ENCODE data around the gene ATP13A3. TPM values are rescaled to one million over a fixed set of nuclear protein-coding genes. Genes with fewer than 3 reads are reported as not detected.

Gene ATP13A3
- total RNA-seq, 1 donor from 2014 or later = 79.2 TPM

- Histone ChIP-seq H3K79me2 (ENCODE audit: insufficient read depth, low read length) (no peaks in the 10 kb centered on the region), H4K20me1 (ENCODE audit: insufficient read depth, low read length) (peaks cover 4% of the 10 kb centered on the region), H2AFZ (ENCODE audit: low read depth, low read length) (no peak overlapping the region), H3K27me3 (ENCODE audit: insufficient read depth, low read length) (no peaks in the 10 kb centered on the region), H3K4me1 (ENCODE audit: insufficient read depth, low read length) (no peaks in the 10 kb centered on the region), H3K36me3 (ENCODE audit: insufficient read depth, low read length) (peaks cover 59% of the 10 kb centered on the region), H3K27ac (ENCODE audit: low read depth, low read length) (no peak overlapping the region), H3K9me3 (ENCODE audit: insufficient read depth, low read depth, low read length) (no peaks in the 10 kb centered on the region), H3K4me3 (ENCODE audit: insufficient read depth, low read depth, low read length) (no peak overlapping the region), H3K9ac (ENCODE audit: low read length) (no peak overlapping the region), H3K4me2 (ENCODE audit: low read length) (no peak overlapping the region)
- DNase-seq (ENCODE audit: low read depth) (no peak), FAIRE-seq (no peak)
- no peaks in the 10 kb centered on the region for H3K27me3 Mint-ChIP-seq (ENCODE audit: low read depth, unreplicated experiment)
- no peaks in the 10 kb centered on the region for H3K9me3 Mint-ChIP-seq (ENCODE audit: unreplicated experiment)
- H3K27ac Mint-ChIP-seq (ENCODE audit: unreplicated experiment) = no peak overlapping the region
- H3K4me3 Mint-ChIP-seq (ENCODE audit: unreplicated experiment) = no peak overlapping the region
- no peak for TF ChIP-seq EZH2 (IDR thresholded peaks at IDR 0.05; ENCODE audit: insufficient read depth, low read length)
- TF ChIP-seq CTCF (IDR thresholded peaks at IDR 0.05; ENCODE audit: insufficient read depth, low read depth, low read length) = no peak
- H3K4me1 Mint-ChIP-seq (ENCODE audit: low read depth, unreplicated experiment) = no peaks in the 10 kb centered on the region
- H3K36me3 Mint-ChIP-seq (ENCODE audit: low read depth, unreplicated experiment) = peaks cover 13% of the 10 kb centered on the region
Observed at GRCh38 chr3:194449913-194450312, 36.9 kb downstream of the ATP13A3 start.

- peaks cover 55% of the 10 kb centered on the region for H3K36me3 ChIP-seq (ENCODE audit: insufficient read depth, low read length)
- H3K9ac ChIP-seq (ENCODE audit: low read length) = no peak overlapping the region
- no peaks in the 10 kb centered on the region for H3K27me3 ChIP-seq (ENCODE audit: insufficient read depth, low read length)
- H3K4me2 ChIP-seq (ENCODE audit: low read length) = no peak overlapping the region
- peaks cover 8% of the 10 kb centered on the region for H4K20me1 ChIP-seq (ENCODE audit: insufficient read depth, low read length)
- H3K9me3 ChIP-seq (ENCODE audit: insufficient read depth, low read depth, low read length) = no peaks in the 10 kb centered on the region
- no peaks in the 10 kb centered on the region for H3K79me2 ChIP-seq (ENCODE audit: insufficient read depth, low read length)
- TF ChIP-seq EZH2 (IDR thresholded peaks at IDR 0.05; ENCODE audit: insufficient read depth, low read length) = no peak
- no peak for TF ChIP-seq CTCF (IDR thresholded peaks at IDR 0.05; ENCODE audit: insufficient read depth, low read depth, low read length)
- no peaks in the 10 kb centered on the region for H3K4me1 ChIP-seq (ENCODE audit: insufficient read depth, low read length)
- no peak overlapping the region for H3K4me3 ChIP-seq (ENCODE audit: insufficient read depth, low read depth, low read length)
- Mint-ChIP-seq H3K9me3 (ENCODE audit: unreplicated experiment) (no peaks in the 10 kb centered on the region), H3K4me3 (ENCODE audit: unreplicated experiment) (no peak overlapping the region), H3K4me1 (ENCODE audit: low read depth, unreplicated experiment) (no peaks in the 10 kb centered on the region), H3K27ac (ENCODE audit: unreplicated experiment) (no peak overlapping the region), H3K36me3 (ENCODE audit: low read depth, unreplicated experiment) (peaks cover 11% of the 10 kb centered on the region), H3K27me3 (ENCODE audit: low read depth, unreplicated experiment) (no peaks in the 10 kb centered on the region)
- no peak overlapping the region for H2AFZ ChIP-seq (ENCODE audit: low read depth, low read length)
- FAIRE-seq = no peak
- no peak for DNase-seq (ENCODE audit: low read depth)
- no peak overlapping the region for H3K27ac ChIP-seq (ENCODE audit: low read depth, low read length)
Observed at GRCh38 chr3:194447657-194448056, 39.1 kb downstream of the ATP13A3 start.

GRCh38 chr3:194447161-194447560 is 39.6 kb downstream of the ATP13A3 start:
- Histone ChIP-seq H3K4me1 (ENCODE audit: insufficient read depth, low read length) (no peaks in the 10 kb centered on the region), H3K27me3 (ENCODE audit: insufficient read depth, low read length) (no peaks in the 10 kb centered on the region), H3K79me2 (ENCODE audit: insufficient read depth, low read length) (no peaks in the 10 kb centered on the region), H3K36me3 (ENCODE audit: insufficient read depth, low read length) (peaks cover 54% of the 10 kb centered on the region), H4K20me1 (ENCODE audit: insufficient read depth, low read length) (peaks cover 8% of the 10 kb centered on the region), H3K27ac (ENCODE audit: low read depth, low read length) (no peak overlapping the region), H2AFZ (ENCODE audit: low read depth, low read length) (no peak overlapping the region), H3K4me3 (ENCODE audit: insufficient read depth, low read depth, low read length) (no peak overlapping the region), H3K9me3 (ENCODE audit: insufficient read depth, low read depth, low read length) (no peaks in the 10 kb centered on the region), H3K4me2 (ENCODE audit: low read length) (no peak overlapping the region), H3K9ac (ENCODE audit: low read length) (no peak overlapping the region)
- H3K9me3 Mint-ChIP-seq (ENCODE audit: unreplicated experiment) = no peaks in the 10 kb centered on the region
- TF ChIP-seq CTCF (IDR thresholded peaks at IDR 0.05; ENCODE audit: insufficient read depth, low read depth, low read length) (no peak), EZH2 (IDR thresholded peaks at IDR 0.05; ENCODE audit: insufficient read depth, low read length) (no peak)
- H3K4me3 Mint-ChIP-seq (ENCODE audit: unreplicated experiment) = no peak overlapping the region
- no peak for FAIRE-seq
- DNase-seq (ENCODE audit: low read depth) = no peak
- no peaks in the 10 kb centered on the region for H3K27me3 Mint-ChIP-seq (ENCODE audit: low read depth, unreplicated experiment)
- H3K27ac Mint-ChIP-seq (ENCODE audit: unreplicated experiment) = no peak overlapping the region
- no peaks in the 10 kb centered on the region for H3K4me1 Mint-ChIP-seq (ENCODE audit: low read depth, unreplicated experiment)
- peaks cover 9% of the 10 kb centered on the region for H3K36me3 Mint-ChIP-seq (ENCODE audit: low read depth, unreplicated experiment)
